ENCODE results near the gene DSCAML1.

Gene DSCAML1

DNA sequence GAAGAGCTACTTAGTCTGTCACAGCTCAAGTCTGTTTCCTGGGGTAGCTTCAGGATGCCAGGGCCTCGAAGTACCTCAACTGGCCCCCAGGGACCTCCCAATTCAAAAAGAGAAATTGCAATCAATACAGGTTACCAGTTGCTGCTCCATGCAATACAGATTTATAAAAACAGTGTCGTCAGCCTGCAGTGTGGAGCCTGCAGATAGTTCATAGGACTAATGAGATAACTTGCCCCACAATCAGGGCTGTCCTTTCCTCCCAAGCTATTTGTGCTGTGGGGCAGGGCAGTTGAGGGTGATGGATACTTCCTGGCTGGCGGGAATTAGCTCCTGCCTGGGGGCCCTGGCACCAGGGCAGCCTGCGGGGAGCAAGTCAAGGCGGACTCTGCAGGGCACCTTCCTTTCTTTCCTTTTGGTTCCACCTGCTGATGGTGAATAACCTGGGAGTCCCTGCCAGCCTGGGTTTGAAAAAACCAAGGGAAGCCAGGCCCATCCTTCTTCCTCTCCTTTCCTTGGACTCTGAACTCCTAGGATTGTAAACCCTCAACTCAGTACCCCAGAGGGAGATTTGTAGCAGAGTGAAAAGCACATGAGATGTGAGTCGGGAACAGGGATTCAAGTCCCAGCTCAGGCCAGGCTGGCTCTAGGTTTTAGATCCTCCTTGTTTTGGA lies 252.8 kb downstream of the DSCAML1 start:
- DNase-seq = no peak

DNA sequence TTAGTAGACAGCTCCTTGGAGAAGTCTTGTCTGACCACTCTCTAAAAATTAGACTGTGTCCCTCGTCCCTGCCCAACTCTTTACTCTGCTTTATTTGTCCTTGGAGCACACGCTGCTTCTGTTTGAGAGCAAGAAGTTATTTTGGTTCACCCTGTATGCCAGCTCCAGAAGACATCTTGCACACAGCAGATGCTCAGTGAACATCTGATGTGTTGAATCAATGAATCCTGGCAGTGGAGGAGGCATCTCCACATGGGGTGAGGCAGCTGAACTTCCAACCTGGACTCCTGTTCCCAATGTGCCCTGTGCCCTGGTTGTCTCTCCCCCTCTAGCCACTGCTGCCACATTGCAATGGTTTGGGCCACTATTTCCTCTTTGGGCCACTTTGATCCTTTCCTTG lies 255.8 kb downstream of the DSCAML1 start:
- DNase-seq = no peak

- DNase-seq = no peak
Measured at GRCh38 chr11:117538263-117539135, 258.5 kb downstream of the DSCAML1 start.

DNA sequence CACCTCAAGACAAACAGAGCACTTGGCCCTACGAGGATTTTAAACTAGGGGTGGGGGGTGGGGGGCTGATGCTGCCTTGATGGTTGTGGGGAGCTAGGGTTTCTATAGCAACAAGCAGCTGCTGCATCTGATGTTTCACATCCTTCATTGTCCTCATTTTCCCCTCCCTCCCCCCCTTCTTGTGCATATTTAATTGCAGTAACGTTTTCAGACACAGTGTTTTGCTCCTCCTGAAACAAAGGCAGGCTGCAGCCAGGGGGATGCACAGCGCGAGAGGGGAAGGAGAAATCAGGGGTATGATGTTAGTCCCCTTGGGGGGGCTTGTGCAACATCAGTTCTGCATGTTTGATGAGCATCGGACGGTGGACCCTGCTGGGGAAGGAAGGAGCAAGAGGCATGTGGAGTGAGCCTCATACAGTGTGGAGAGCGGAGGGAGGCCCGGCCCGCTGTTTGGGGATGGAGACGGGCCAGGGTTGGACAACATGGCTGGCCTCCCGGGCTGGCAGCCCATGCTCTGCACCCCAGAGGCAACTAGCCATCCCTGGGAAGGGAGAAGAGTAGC lies 261.1 kb downstream of the DSCAML1 start:
- DNase-seq = no peak

DNA sequence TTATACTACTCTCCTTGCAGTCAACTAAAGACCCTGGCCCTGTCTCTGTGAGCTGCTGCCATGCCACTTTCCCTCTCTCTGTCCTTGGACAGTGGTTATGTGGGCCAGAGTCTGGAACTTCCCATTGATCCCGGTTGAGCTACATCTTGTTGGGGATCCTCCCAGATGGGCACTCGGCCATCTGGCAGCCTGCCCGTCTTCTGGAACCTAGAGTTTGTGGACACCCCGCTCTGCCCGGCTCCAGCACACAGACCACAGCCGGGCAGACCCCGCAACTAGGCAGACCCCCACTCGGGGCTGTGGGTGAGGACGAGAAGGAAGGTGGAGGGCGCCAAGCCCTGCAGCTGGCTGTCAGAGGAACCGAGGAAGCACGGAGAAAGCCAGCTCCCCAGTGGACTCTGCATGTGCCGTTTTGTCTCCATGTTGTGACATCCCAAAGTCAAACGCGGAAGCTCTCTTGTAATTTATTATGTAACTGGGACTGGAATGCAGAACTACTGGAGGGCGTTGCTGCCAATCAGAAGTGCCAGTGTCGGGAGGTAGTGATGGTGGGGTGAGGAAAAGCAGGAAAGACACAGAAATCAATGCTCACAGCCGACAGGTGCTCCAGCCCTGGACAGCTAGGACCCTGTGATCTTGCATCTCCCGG lies 261.7 kb downstream of the DSCAML1 start:
- DNase-seq = peak; percentile 45

DNA sequence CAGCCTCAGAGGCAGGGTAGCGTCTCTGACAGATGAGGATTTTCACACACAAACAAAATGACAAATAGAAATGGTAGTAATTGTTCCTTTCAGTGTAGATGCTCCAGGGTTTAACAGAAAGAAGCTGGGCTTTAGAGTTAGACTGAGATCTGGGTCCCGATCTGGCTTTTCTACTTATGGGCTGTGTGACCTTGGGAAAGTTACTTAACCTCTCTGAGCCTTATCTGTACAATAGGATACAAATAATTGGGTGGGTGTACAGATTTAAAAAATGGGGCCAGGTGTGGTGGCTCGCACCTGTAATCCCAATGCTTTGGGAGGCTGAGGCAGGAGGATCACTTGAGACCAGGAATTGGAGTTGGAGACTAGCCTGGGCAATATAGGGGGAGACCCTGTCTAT lies 264.4 kb downstream of the DSCAML1 start:
- DNase-seq = no peak

GRCh38 chr11:117529816-117530215 lies 267.2 kb downstream of the DSCAML1 start:
- DNase-seq = no peak

- DNase-seq = peak; percentile 35
Measured at GRCh38 chr11:117528097-117528721, 268.8 kb downstream of the DSCAML1 start.

DNA sequence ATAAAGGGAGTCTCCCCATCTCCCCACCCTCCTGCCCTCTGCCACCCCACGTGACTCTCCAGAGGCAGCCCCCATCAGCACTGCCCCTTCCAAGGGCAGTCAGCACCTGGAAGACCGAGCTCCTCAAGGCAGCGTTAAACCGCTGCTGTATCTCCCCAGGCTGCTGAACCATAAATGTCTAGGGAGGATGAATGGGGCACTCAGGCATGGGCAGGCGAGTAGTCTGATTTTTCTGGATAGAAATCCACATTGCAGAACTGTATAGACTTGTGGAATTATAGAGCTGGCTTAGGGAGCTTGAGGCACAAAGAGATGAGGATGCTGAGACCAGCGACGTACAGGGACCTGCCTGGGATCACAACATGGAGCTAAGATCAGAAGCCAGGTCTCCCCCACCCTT lies 269.7 kb downstream of the DSCAML1 start:
- DNase-seq = no peak

- no peak for DNase-seq
Measured at GRCh38 chr11:117525866-117526542, 271.0 kb downstream of the DSCAML1 start.

- DNase-seq = no peak
Measured at GRCh38 chr11:117524468-117525183, 272.4 kb downstream of the DSCAML1 start.

DNA sequence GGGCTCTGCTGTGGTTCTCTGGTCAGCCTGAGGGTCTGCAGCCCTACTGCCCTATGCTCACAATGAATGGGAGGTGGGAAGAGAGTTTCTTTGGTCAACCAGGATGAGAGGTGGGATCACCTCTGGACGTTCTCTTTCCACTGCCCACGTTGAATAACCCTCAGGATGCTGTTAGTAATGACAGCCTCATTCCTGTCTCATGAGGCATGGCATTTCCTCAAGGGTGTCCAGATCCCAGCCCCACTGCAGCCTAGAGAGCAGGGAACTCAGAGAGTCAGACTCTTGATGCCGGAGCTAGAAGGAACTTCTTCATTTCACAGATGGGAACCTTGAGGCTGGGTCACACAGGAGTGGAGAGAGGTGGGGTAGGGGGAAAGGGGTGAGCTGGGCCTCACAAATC lies 273.3 kb downstream of the DSCAML1 start:
- DNase-seq = no peak

GRCh38 chr11:117521974-117522373 lies 275.0 kb downstream of the DSCAML1 start:
- DNase-seq = no peak

GRCh38 chr11:117520966-117521365 lies 276.1 kb downstream of the DSCAML1 start:
- DNase-seq = no peak

GRCh38 chr11:117520201-117520600 lies 276.8 kb downstream of the DSCAML1 start:
- no peak for DNase-seq

GRCh38 chr11:117519590-117519989 lies 277.4 kb downstream of the DSCAML1 start:
- DNase-seq = no peak

- no peak for DNase-seq
Measured at GRCh38 chr11:117519170-117519569, 277.8 kb downstream of the DSCAML1 start.

- no peak for DNase-seq
Measured at GRCh38 chr11:117518455-117518854, 278.6 kb downstream of the DSCAML1 start.

DNA sequence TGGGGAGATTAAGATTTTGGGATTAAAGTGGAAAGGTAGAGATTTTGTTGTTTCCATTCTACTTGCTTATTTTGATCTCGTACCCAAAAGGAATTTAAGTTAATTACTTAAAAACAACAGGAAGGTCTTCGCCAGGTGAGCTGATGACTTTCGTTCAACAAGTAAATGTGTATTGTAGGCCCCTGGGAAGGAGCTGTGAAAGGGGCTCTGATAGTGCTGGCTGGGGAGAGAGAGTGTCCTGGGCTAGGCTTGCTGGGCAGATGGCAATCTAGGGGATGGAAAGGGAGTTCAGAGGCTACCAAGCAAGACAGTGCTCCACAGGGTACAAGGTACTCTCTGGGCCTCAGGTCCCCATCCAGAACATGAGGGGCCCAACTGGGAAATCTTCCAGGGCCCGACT lies 279.9 kb downstream of the DSCAML1 start:
- no peak for DNase-seq

DNA sequence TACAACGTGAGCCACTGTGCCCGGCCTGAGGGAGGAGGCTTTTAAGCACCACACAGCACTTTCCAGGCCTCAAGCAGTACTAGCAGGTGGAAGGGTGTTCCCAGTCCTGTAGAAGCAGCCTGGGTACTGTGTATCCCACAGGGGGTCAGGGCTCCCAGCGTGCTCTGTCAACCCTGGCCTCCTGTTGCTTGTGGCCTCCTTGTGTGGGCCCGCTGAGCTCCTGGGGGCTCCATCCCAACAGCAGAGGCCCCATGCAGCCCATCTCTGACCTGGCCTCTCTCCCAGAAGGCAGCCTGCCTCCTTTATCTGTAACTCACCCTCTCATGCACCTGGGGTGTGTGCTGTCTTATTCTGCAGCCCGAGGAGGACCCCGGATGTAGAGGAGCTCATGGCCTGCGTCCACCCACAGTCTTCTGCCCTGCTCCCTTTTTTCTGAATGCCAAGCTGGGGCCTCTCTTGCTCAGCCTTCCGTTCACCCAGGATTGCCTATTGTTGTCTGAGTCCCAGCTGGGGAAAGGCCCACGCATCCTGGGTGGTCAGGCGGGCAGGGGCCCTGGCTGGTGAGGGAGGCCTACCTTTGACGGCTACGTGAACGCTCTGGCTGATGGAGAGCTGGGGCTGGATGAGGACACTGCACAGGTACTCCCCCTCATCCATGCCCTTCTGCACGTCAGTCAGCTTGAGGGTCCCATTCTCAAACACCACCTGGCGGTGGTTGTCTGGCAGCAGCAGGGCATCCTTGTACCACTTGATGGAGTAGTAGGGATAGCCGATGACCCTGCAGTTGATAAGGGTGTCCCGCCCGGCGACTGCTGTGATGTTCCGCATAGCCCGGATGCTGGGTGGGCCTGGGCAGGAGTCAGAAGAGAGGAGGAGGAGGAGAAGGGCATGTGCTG lies 280.9 kb downstream of the DSCAML1 start:
- DNase-seq = no peak

GRCh38 chr11:117514256-117514655 lies 282.8 kb downstream of the DSCAML1 start:
- no peak for DNase-seq
